Astrocyte (in vitro differentiated cells and primary cell): ENCODE data around the gene MSMO1.

Source experiments
- EZH2 ChIP-seq: IDR thresholded peaks from 2 replicates; pipeline ENCODE4 v1.6.1; 2012; ENCODE audit warnings: mild to moderate bottlenecking, low read length, inconsistent platforms; ENCODE audit not compliant: insufficient read depth
- TF ChIP-seq, protein P1 (sequence below): IDR thresholded peaks from 2 replicates; pipeline ENCODE4 v1.5.1; 2011; ENCODE audit warnings: low read depth, mild to moderate bottlenecking, inconsistent platforms, low read length, moderate library complexity; ENCODE audit not compliant: insufficient read depth

DNA sequence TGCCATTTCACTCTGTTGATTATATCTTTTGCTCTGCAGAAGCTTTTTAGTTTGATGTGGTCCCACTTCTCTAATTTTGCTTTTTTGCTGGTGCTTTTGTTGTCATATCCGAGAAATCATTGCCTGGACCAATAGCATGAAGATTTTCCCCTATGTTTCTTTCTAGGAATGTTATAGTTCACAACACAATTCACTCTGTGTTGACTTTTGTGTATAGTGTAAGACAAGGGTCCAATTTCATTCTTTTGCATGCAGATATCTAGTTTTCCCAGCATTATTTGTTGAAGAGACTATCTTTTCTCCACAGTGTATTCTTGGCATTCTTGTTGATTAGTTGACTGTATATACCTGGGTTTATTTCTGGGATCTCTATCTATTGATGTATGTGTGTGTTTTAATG lies 43.1 kb downstream of the MSMO1 start:
- no peak for TF ChIP-seq EZH2
- TF ChIP-seq, protein P1, sequence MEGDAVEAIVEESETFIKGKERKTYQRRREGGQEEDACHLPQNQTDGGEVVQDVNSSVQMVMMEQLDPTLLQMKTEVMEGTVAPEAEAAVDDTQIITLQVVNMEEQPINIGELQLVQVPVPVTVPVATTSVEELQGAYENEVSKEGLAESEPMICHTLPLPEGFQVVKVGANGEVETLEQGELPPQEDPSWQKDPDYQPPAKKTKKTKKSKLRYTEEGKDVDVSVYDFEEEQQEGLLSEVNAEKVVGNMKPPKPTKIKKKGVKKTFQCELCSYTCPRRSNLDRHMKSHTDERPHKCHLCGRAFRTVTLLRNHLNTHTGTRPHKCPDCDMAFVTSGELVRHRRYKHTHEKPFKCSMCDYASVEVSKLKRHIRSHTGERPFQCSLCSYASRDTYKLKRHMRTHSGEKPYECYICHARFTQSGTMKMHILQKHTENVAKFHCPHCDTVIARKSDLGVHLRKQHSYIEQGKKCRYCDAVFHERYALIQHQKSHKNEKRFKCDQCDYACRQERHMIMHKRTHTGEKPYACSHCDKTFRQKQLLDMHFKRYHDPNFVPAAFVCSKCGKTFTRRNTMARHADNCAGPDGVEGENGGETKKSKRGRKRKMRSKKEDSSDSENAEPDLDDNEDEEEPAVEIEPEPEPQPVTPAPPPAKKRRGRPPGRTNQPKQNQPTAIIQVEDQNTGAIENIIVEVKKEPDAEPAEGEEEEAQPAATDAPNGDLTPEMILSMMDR, result no peak
